ENCODE results near the gene SYNPO.
A peak's percentile ranks its signal among the peaks of the same experiment; 100 is the strongest.

SYNPO gene

GRCh38 chr5:150694612-150695011 is 54.2 kb downstream of the SYNPO start:
- no peak for DNase-seq (ENCODE audit: low spot score)

- no peak for DNase-seq (ENCODE audit: low spot score)
These were observed 59.8 kb downstream of the SYNPO start for GRCh38 chr5:150700246-150700593.

- DNase-seq (ENCODE audit: low spot score), result peak; percentile 90
These were observed 60.3 kb downstream of the SYNPO start, which contains the start of gene RBM22 for GRCh38 chr5:150700594-150701377. TSS of gene RBM22 (minus strand) at chr5:150701062. CDS start at chr5:150700985, 77 bp downstream.

- DNase-seq (ENCODE audit: low spot score), result no peak
These were observed 63.3 kb downstream of the SYNPO start for GRCh38 chr5:150703762-150704161.

- DNase-seq (ENCODE audit: low spot score), result no peak
These were observed 66.4 kb downstream of the SYNPO start for GRCh38 chr5:150706776-150707390.

Data from activated CD4-positive, alpha-beta T cell treated with anti-CD3 and anti-CD28 coated beads, Interleukin-2, Interleukin-4, amounts not matched to agents 100 ng/mL and 50 ng/mL, durations not matched to agents 16 hours and 8 hours (primary cell).